HG03457 (cell line): Measurements from ENCODE around the gene C18orf32.
"Not testable (repeated sequence)": the region's sequence is repeated elsewhere in the genome, so short reads cannot be mapped to it uniquely, and the experiment has no call there.

Experiments used
- ATAC-seq: cut with Tn5 transposase; IDR thresholded peaks from one replicate; pipeline ENCODE4 v1.9.1; 2021; ENCODE audit warnings: moderate number of reproducible peaks; ENCODE audit not compliant: unreplicated experiment

C18orf32 gene

DNA sequence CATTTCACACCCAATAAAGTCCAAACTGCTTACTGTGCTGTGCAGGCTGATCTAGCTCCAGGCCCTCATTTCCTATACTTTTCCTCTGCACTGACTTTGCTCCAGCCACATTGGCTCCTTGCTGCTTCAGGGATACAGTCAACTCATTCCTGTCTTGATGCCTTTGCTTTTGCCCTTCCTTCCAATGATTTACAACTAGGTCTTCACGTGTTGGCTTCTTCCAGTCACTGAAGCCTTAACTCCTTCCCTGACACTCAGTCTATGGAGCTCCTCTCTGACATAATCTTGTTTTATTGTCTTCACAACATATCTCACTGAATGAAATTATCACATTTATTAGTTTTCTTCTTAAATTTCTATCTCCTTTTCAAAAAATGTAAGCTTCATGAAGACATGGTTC lies 16.9 kb upstream of the C18orf32 start:
- ATAC-seq, result no peak

DNA sequence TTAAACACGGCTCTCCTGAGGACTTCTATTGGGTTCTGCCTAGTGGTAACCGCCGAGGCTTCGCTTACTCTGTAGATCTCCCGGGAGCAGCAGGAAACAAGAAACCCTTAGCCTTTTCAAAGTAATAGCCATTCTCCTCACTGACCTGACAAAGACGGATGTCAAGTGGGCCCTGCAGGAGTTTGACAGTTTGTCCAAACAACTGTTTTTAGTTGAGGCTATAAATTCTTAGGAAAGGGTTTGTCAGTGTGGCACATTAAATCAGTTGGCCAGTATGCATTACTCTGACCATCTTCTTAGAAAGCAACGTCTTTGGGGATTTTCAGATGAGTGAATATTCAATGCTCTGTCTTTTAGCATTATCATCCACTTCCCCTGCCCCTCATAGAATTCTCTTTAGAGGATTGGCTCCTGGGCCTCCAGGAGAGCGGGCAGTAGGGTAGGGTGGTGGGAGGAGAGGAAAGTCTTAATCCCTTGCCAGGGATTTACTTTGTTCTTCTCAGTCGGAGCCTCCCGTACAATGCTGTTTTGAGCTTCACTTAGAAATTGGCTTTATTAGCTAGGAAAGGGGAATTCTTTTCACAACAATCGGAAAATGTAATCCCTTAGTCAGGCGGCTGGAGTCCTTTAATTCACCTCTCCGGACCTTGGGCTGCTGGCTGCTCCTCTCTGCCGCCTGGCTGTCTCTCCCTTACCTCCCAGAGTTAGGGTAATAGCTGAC lies 13.3 kb upstream of the C18orf32 start:
- no peak for ATAC-seq

DNA sequence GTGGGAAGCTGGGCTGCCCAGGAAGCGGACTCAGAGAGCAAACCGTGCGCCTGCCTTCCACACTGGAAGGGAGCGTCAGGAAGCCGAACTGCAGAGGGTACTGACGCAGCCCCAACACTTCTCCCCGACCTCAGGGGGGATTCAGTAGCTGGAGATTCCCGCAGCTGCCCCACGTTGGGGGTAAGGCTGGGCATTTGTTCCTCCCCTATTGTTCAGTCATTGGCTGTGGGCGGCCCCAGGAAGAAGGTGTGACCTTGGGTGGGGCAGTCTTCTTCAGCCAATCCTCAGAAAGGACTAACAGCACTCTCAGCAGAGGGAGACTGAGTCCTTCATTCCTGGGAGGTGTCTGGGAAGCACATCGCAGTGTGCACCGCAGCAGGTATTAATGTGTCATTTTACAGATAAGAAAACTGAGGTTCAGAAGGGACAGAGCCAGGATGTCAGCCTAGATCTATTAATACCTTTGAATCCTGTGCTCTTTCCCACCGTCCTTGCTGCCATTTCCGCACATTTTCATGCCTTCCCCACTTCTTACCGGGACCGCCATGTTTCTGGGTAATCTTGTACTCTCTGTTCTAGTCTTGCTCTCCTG lies 12.1 kb upstream of the C18orf32 start:
- no peak for ATAC-seq

DNA sequence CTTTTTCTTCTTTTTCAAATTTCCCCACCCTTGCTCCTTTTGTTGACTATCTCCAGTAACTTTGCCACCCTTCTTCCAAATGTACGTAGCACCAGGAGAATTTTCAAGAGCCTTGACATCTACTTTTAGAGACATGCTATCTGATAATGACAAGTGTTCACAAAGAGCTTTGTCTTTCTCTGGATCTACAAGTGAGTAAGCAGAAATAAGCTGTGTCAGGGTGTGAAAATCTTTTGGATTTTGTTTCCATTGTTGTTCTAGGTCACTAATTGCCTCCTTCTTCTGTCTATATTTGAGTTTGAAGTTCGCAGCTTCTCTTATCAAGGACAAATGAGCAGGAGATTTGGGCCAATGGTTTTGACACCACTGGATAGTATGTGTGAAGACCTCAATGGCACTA lies 8.4 kb upstream of the C18orf32 start:
- ATAC-seq, result no peak

DNA sequence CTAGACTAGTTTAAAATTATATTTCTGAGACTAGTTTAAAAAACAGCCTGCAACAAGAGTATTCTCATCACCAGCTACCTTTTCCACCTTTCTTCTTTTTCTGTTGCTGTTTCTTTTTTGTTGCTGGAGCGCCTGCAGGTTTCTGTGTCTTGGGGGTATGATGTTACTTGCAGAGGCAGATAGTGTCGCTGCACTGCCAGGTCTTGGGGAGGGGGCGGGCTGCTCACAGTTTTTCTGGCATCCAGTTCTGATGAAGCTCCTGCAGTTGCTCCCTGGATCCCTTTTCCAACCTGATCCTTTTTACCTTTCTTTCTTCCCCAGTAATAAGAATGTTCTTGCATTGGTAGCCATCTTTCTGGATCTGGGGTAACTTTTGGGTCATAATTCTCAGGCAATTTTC lies 8.0 kb upstream of the C18orf32 start:
- ATAC-seq, result no peak

DNA sequence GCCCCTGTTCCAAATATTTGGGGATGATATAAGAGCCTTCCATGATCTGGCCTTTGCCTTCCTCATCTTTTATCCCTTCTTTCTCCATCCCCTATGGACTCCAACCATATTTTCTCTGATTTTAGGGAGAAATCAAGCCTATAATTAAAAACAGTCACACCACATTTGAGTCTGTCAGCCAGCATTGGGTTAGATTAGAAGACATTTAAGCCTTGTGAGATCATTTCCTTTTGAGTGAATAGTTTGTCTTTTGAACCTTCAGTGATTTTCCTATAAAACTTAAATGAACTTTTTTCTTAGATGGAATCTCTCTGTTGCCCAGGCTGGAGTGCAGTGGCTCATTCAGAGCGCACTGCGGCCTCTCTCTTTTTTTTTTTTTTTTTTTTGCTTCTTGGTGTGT lies 7.6 kb upstream of the C18orf32 start:
- no peak for ATAC-seq

DNA sequence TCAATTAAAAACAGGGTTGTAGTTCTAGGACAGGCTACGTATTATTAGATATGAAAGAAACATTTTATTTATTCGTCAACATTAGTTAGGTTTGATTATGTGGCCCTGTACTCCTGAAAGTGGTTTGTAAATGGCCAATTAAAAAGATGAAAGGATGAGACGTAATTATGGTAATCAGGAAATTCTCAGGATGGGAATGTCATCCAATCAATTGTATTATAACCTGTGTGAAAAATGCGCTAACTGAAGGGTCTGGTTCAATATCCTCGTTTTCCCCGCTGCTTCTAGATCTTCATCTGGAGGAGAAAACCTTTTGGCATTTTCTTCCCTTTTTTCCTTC lies 5.6 kb upstream of the C18orf32 start:
- no peak for ATAC-seq

DNA sequence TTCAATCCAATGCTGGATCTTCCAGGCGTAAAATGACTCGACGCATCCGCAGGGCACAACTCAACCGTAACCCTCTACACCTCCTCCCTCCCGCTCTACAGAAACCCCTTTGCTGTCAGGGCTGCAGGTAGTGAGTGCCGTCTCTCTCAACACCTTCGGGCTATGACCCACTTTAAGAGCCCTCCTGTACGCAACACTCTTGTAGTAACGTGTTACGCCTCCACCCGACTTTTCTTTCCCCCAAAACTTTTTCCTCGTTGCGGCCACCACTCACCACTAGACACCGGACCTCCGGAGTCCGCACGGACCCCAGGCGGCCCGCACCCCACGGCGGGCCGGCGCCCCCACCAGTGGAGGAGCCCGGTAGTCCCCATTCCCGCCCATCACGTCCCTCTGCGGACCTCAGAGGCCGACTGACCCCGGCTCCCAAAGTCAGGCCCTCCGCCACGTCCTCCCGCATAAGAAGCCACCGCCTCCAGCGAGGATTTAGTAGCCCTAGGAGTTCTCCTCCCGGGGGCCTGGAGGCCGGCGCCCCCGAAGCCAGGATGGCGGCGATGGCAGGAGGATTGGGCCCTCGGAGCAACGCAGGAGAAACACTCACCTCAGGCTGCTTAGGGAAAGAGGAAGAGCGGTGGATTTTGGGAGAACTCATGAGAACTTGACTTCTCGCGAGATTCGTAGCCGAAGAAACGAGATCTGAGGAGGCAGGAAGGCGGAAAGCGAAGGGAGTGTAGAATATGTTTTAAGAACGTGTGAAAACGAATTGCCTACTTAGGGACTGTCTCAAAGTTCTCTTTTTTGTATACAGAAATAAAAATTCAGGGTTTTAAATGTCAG lies 5.0 kb upstream of the C18orf32 start, which contains the start of gene RPL17:
Gene RPL17 (minus strand): TSS at position 609 of the 837 bp plus-strand sequence.
- no peak for ATAC-seq

DNA sequence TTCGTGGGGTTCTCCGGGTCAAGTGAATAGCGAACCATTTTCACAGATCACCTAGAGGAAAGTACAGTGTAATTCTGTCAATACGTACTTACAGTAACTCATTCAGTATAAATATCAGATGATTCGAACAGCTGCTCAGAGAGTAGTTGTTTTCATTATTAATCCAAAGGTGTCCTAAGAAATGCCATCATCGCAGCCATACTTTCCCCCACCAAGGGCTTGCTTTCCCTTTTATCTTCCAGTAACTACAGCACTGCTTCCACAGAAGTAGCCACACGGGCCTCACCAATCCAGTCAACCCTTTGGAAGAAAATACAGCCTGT lies 4.5 kb upstream of the C18orf32 start:
- ATAC-seq, result no peak

DNA sequence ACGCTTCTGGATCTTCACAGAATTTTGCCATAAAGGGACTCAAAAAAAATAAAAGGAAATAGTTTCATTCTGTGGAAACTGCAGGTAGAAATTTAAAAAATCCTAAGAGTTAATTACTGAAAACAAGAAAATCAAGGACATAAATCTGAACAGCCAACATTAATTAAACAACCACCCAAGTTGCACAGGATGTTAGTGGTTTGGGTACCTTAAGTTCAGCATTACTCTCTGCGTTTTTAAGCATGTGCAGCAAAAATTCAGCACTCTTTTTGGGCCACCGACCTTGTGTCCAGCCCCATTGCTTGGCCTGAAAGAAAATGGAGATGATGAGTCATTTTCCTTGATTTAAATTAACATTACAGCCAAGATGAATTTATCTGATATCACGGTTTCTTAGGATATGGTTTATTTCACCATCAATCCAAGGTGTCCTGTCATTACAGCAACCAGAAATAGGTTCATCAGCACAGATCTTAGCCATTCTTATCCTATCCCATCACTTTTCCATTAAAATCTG lies 3.3 kb upstream of the C18orf32 start:
- no peak for ATAC-seq

DNA sequence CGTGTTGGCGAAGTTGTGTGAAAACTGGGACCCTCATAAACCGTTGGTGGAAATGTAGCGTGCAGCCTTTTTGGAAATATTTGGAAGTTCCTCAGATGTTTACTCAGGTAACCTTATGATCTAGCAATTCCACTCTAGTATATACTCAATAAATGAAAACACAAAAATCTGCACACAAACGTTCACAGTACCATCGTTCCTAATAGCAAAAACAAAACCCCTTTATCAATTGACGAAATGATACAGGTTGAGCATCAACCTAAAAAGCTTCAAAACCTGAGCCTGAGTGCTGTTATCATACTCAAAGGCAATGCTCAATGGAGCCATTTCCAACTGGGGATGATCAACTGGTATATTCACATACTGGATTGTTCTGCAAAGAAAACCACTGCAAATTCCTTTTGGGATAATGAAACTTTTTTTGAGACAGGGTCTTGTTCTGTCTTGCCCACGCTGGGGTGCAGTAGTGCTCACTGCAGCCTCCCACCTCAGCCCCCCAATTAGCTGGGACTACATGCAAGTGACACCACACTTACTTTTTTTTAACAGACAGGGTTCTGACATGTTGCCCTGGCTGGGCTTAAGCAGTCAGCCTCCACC lies 777 bp upstream of the C18orf32 start:
- no peak for ATAC-seq

DNA sequence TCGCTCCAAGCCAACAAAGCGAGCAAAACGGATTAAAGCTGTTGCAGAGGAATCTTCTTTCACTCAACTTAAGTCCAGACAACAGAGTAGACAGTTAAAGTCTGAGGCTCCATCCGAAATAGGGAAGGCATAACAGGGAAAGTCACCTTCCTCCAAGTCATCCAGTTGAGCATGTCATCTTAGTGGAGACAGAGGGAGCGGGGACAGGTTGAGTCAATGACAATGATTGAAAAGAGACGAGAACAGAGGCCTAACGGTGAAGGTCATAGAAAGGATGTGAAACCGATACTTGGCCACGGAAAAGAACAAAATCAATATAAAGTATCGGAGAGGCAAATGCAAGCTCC lies 455 bp downstream of the C18orf32 start:
- ATAC-seq, result no peak

DNA sequence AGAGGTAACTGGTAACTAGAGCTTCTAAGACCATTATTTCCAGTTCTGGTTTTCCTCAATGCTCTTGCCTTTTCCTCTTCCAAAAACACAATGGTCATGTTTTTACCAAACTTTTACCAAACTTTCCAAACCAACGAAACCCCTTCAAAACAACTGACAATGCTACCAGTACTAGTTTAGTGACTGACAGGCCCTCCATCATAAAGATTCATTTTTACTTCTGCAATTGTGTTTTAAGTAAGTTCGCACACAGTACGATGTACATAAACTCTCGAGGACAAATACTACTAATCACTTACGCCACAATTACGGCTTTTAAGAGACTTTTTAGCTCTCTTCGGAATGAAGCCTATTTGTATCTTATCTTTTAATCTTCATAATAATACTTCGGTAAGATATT lies 900 bp downstream of the C18orf32 start:
- ATAC-seq, result no peak

DNA sequence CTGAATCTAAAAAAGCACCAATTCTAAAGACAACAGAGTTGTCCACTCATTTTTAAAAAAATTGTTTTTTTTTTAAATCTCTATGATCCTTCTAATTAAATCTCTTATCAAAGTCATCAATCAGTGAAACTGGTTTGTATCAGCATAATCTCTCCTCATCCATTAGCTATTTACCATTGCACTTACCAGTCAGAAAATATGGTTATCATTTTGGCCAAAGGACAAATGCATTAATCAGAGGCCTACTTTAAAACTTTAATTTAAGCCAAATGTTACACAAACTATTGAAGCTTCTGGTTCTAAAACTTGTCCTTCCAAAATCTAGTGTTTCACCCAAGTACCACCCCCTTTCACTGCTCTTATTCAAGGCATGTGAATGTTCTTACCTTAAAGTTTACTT lies 3.8 kb downstream of the C18orf32 start:
- ATAC-seq, result no peak

DNA sequence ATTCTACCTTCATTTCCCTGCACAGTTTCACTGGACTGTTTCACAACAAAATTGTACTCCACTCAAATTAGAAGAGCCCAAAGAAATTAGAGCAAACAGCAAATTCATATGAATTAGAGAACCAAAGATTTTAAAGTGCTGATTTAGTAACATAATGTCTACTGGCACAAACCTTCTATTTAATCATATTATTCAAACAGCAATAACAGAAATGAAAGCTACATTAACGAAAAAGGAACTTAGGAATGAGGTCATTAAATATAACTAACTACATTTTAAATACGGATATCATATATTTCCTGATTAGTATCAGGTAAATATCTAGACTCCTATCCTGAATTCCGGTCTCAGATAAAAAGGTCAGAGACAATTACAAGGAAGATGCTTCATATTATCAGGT lies 5.1 kb downstream of the C18orf32 start:
- ATAC-seq, result no peak

DNA sequence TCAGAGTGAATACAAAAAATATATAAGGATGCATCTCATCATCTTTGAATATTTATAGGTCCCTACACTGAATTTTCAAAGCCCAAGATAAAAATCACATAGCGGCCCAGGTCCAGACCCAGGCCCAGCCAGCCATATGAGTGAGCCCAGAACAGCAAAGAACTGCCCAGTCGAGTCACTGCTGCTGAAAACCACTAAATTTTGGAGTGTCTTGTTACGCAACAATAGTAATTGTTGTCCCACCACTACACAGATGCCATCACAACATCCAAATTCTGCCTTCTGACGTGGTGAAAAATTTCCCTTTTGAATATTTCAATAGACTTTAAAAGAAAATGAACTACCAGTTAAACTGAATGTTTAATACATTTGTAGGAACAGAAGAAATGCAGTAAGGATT lies 5.7 kb downstream of the C18orf32 start:
- no peak for ATAC-seq

DNA sequence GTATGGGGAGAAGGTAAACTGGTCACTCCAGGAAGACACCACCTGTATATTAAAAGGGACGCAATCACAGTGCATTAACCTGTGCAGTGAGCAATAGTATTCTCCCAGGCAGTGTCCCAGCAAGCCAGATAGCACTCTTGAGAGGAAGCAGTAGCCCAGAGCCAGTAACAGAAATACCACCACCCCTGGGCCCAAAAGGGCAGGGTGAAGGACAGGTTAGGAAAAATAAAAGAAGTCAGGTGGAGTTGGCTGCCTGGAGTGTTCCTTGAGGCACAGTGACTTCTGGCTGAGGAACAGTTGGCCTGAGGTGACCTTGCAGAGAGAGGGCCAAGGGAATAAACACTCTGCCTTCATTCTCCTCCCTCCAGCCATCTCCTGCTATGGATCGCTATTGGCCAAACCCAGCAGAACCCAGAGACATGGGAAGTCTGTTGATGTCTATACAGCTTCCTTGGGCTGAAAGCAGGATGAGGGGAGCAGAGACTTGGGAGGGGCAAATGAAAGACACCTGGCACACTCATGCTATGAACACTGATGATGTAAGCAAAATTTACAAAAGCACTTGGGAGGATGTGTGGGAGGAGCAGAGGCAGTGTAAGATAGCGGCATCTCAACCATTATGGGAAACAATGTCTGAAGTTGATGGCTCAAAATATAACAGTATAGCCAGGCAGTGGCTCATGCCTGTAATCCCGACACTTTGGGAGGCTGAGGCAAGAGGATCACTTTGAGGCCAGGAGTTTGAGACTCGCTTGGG lies 7.5 kb downstream of the C18orf32 start:
- no peak for ATAC-seq

DNA sequence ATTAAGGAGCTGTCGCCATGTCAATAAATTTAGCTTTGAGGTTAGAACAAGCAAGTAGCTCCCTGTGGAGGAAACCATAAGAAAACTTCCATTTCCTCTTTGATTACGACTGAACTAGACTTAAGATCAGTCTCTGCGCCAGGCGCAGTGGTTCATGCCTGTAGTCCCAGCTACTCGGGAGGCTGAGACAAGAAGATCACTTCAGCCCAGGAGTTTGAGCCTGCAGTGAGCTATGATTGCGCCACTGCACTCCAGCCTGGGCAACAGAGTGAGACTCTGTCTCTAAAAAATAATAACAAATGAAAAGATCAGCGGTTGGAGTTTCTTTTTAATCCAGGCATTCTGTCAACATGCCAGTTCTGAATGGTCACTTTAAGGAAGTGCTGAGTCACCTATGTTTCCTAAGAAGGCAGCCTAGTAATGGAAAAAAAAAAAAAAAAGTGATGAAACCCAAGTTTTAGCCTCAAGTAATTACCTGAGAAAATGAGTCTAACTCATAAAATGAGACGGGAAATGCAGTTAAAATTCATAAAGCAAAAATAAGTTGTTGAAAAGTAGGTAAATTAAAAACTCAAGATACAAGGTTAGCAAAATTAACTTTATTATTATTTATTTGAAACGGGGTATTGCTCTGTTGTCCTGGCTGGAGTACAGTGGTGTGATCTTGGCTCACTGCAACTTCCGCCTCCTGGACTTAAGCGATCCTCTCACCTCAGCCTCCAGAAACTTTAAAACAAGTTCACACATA lies 10.2 kb downstream of the C18orf32 start:
- no peak for ATAC-seq

DNA sequence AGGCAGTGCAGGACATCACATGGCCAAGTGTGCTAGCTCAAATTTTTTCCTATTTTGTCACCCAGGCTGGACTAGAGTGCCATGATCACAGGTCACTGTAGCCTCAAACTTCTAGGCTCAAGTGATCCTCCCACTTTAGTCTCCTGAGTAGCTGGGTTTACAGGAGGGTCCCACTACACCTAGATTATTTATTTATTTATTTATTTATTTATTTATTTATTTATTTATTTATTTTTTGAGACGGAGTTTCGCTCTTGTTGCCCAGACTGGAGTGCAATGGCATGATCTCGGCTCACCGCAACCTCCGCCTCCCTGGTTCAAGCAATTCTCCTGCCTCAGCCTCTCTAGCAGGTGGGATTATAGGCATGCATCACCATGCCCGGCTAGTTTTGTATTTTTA lies 12.1 kb downstream of the C18orf32 start:
- not testable (repeated sequence) for ATAC-seq

DNA sequence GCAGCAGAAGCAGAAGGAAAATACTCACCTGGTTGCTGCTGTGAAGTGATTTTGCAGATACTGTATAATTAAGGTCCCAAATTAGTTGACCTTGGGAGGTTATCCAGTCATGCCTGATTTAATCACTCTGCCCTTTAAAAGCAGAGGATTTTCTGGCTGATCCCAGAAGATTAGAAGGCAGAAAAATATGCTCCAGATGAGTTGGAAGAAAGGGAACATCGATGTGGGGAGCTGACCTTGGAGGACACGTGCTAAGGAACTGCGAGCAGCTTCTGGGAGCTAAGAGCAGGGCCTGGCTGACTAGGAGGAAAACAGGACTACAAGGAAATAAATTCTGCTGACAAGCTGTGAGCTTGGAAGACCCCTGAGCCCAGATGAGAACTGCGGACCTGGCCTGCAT lies 13.3 kb downstream of the C18orf32 start:
- no peak for ATAC-seq
